Uterus (tissue), 2 donors: ENCODE measurements around the gene TMEM131L.
"Not testable (repeated sequence)": the region's sequence is repeated elsewhere in the genome, so short reads cannot be mapped to it uniquely, and the experiment has no call there.

ENCODE experiments used
- POLR2A ChIP-seq, 2 donors: fragments of 450-650 bp; IDR thresholded peaks; one replicate each; pipeline ENCODE4 v1.6.1; 2016; ENCODE audit warnings: antibody characterized with exemption in 2 of 2, mild to moderate bottlenecking in 1 of 2, moderate library complexity in 1 of 2
- TF ChIP-seq, protein P1 (sequence below), 4 experiments: fragments of 200-600 bp in 2 of 4; fragments of 450-650 bp in 2 of 4; sonication (generic) in 2 of 4; IDR thresholded peaks; one replicate each; pipeline ENCODE4 v1.5.1; 2016 to 2019; ENCODE audit warnings: antibody characterized with exemption in 4 of 4, mild to moderate bottlenecking in 2 of 4, moderate library complexity in 1 of 4

DNA sequence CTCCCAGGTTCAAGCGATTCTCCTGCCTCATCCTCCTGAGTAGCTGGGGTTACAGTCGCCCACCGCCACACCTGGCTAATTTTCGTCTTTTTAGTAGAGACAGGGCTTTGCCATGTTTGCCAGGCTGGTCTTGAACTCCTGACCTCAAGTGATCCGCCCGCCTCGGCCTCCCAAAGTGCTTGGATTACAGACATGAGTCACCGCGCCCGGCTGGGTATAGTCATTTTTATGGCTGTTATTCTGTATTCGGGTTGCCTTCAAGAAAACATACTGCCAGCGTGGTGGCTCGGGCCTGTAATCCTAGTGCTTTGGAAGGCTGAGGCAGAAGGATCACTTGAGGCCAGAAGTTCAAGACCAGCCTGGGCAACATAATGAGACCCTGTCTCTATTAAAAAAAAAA, 15.0 kb upstream of the TMEM131L start:
- not testable (repeated sequence) for TF ChIP-seq POLR2A (IDR thresholded peaks at IDR 0.05)
- TF ChIP-seq, protein P1, sequence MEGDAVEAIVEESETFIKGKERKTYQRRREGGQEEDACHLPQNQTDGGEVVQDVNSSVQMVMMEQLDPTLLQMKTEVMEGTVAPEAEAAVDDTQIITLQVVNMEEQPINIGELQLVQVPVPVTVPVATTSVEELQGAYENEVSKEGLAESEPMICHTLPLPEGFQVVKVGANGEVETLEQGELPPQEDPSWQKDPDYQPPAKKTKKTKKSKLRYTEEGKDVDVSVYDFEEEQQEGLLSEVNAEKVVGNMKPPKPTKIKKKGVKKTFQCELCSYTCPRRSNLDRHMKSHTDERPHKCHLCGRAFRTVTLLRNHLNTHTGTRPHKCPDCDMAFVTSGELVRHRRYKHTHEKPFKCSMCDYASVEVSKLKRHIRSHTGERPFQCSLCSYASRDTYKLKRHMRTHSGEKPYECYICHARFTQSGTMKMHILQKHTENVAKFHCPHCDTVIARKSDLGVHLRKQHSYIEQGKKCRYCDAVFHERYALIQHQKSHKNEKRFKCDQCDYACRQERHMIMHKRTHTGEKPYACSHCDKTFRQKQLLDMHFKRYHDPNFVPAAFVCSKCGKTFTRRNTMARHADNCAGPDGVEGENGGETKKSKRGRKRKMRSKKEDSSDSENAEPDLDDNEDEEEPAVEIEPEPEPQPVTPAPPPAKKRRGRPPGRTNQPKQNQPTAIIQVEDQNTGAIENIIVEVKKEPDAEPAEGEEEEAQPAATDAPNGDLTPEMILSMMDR (IDR thresholded peaks at IDR 0.05): not testable (repeated sequence)
